HEK293 (cell line): Measurements from ENCODE around the gene SYCP3.

Source experiments
- CTCF ChIA-PET: fragments of 350-600 bp; formaldehyde crosslinking; extraction: SDS; loops from one replicate; lab custom pipeline; 2021; ENCODE audit warnings: antibody characterized with exemption; lab: Yijun Ruan, JAX
- POLR2A ChIA-PET: fragments of 300-600 bp; formaldehyde crosslinking; extraction: SDS; loops from one replicate; lab custom pipeline; 2020; ENCODE audit warnings: antibody characterized with exemption, inconsistent platforms; lab: Yijun Ruan, JAX
- H3K27ac ChIP-seq: fragments of 200-500 bp; sonication (Bioruptor generic); 2 replicates; pipeline ENCODE4 v1.5.1; 2014; ENCODE audit warnings: low read depth, low read length, control low read depth, inconsistent platforms; ENCODE audit errors: extremely low read depth
- H3K36me3 ChIP-seq, 2 experiments: fragments of 200-500 bp in 1 of 2; sonication (Bioruptor generic) in 1 of 2; 1 replicate in 1 of 2; 2 replicates in 1 of 2; pipeline ENCODE4 v1.5.1; 2014 to 2017; ENCODE audit warnings: inconsistent platforms in 2 of 2, low read length in 2 of 2; ENCODE audit not compliant: control insufficient read depth in 2 of 2, insufficient read depth in 1 of 2
- H3K4me1 ChIP-seq: fragments of 200-500 bp; sonication (Bioruptor generic); 2 replicates; pipeline ENCODE4 v1.5.1; 2014; ENCODE audit warnings: mild to moderate bottlenecking, low read length, inconsistent platforms; ENCODE audit not compliant: control insufficient read depth, insufficient read depth
- H3K4me3 ChIP-seq: 2 replicates; pipeline ENCODE4 v1.5.1; 2011; ENCODE audit warnings: low read depth, mild to moderate bottlenecking, control low read depth, low read length, moderate library complexity
- H3K9me3 ChIP-seq: fragments of 200-500 bp; sonication (Bioruptor generic); 2 replicates; pipeline ENCODE4 v1.5.1; 2014; ENCODE audit warnings: low read depth, low read length, inconsistent platforms; ENCODE audit not compliant: control insufficient read depth, insufficient read depth
- CTCF ChIP-seq: fragments of 450-650 bp; formaldehyde crosslinking; IDR thresholded peaks from 2 replicates; pipeline ENCODE4 v1.5.1; 2016; ENCODE audit warnings: missing biosample characterization, missing genetic modification characterization
- FEZF1 ChIP-seq: fragments of 450-650 bp; formaldehyde crosslinking; IDR thresholded peaks from 2 replicates; pipeline ENCODE4 v1.5.1; 2016; ENCODE audit warnings: missing biosample characterization, missing genetic modification characterization
- HIC1 ChIP-seq: fragments of 450-650 bp; formaldehyde crosslinking; IDR thresholded peaks from 2 replicates; pipeline ENCODE4 v1.5.1; 2016; ENCODE audit warnings: missing biosample characterization, missing genetic modification characterization
- IKZF3 ChIP-seq: fragments of 450-650 bp; IDR thresholded peaks from 2 replicates; pipeline ENCODE4 v1.5.0; 2018; ENCODE audit warnings: missing biosample characterization, mild to moderate bottlenecking, missing genetic modification characterization, moderate library complexity
- KLF1 ChIP-seq: fragments of 450-650 bp; formaldehyde crosslinking; IDR thresholded peaks from 2 replicates; pipeline ENCODE4 v1.5.1; 2016; ENCODE audit warnings: missing biosample characterization, missing genetic modification characterization
- PRDM10 ChIP-seq: fragments of 450-650 bp; formaldehyde crosslinking; IDR thresholded peaks from 2 replicates; pipeline ENCODE4 v1.5.1; 2016; ENCODE audit warnings: missing biosample characterization, missing genetic modification characterization
- PRDM4 ChIP-seq: fragments of 450-650 bp; formaldehyde crosslinking; IDR thresholded peaks from 2 replicates; pipeline ENCODE4 v1.5.1; 2017; ENCODE audit warnings: missing biosample characterization, missing genetic modification characterization
- SCRT2 ChIP-seq: fragments of 450-650 bp; formaldehyde crosslinking; IDR thresholded peaks from 2 replicates; pipeline ENCODE4 v1.5.1; 2016; ENCODE audit warnings: missing biosample characterization, missing genetic modification characterization
- ZBTB17 ChIP-seq: fragments of 450-650 bp; formaldehyde crosslinking; IDR thresholded peaks from 2 replicates; pipeline ENCODE4 v1.5.1; 2016; ENCODE audit warnings: missing biosample characterization, missing genetic modification characterization
- ZBTB20 ChIP-seq: fragments of 450-650 bp; formaldehyde crosslinking; IDR thresholded peaks from 2 replicates; pipeline ENCODE4 v1.5.1; 2016; ENCODE audit warnings: missing biosample characterization, missing genetic modification characterization
- ZBTB26 ChIP-seq: fragments of 450-650 bp; formaldehyde crosslinking; optimal IDR thresholded peaks from 2 replicates; pipeline ENCODE3; 2016; ENCODE audit warnings: missing biosample characterization, mild to moderate bottlenecking, missing genetic modification characterization
- ZBTB8A ChIP-seq: fragments of 450-650 bp; formaldehyde crosslinking; IDR thresholded peaks from 2 replicates; pipeline ENCODE4 v1.5.1; 2016; ENCODE audit warnings: missing biosample characterization, missing genetic modification characterization
- ZNF544 ChIP-seq: fragments of 450-650 bp; formaldehyde crosslinking; IDR thresholded peaks from 2 replicates; pipeline ENCODE4 v1.5.0; 2017; ENCODE audit warnings: missing biosample characterization, missing genetic modification characterization
- ZNF658 ChIP-seq: fragments of 450-650 bp; formaldehyde crosslinking; IDR thresholded peaks from 2 replicates; pipeline ENCODE4; 2016; ENCODE audit warnings: missing biosample characterization, missing genetic modification characterization
- ZXDB ChIP-seq: fragments of 450-650 bp; formaldehyde crosslinking; IDR thresholded peaks from 2 replicates; pipeline ENCODE4 v1.5.1; 2016; ENCODE audit warnings: missing biosample characterization, missing genetic modification characterization

Gene SYCP3

GRCh38 chr12:101698800-101699347, 40.4 kb downstream of the SYCP3 start:
- POLR2A ChIA-PET = interaction anchor here (0.9 kb wide), 1 partner anchor 8 kb away, joined by 3 read pairs; no protein-coding TSS in a partner anchor
- Histone ChIP-seq H3K9me3 (no peaks in the 10 kb centered on the region), H3K27ac (no peak overlapping the region; the same call in 1 of the 2 replicates), H3K36me3 (no peaks in the 10 kb centered on the region), H3K4me1 (peaks cover 8% of the 10 kb centered on the region), H3K4me3 (peak overlapping the region; percentile 69)
- TF ChIP-seq ZNF658 (tag by site-specific recombination) (no peak), ZNF544 (tag by site-specific recombination) (no peak), CTCF (peak; percentile 37; the same call in 1 of the 2 replicates), SCRT2 (tag by site-specific recombination) (no peak), ZBTB20 (tag by site-specific recombination) (peak; percentile 65; the same call in 1 of the 2 replicates), PRDM10 (tag by site-specific recombination) (peak; percentile 26; the same call in 1 of the 2 replicates), FEZF1 (tag by site-specific recombination) (no peak), ZBTB17 (peak; percentile 90)
- CTCF ChIA-PET = interaction anchor here (0.6 to 1.2 kb wide), 4 partner anchors 14 to 131 kb away, joined by 3 to 5 read pairs (median 4); no protein-coding TSS in a partner anchor

- H3K9me3 ChIP-seq = no peaks in the 10 kb centered on the region
- ChIA-PET POLR2A (interaction anchor here (0.9 kb wide), 1 partner anchor 9 kb away, joined by 3 read pairs; no protein-coding TSS in a partner anchor), CTCF (interaction anchor here (0.6 to 1.2 kb wide), 6 partner anchors 14 to 132 kb away, joined by 3 to 5 read pairs (median 3); no protein-coding TSS in a partner anchor)
- H3K36me3 ChIP-seq = no peaks in the 10 kb centered on the region
- peak overlapping the region; percentile 69 for H3K4me3 ChIP-seq
- peak overlapping the region; percentile 90 for H3K27ac ChIP-seq
- peaks cover 8% of the 10 kb centered on the region for H3K4me1 ChIP-seq
- 0 out of 2 replicates have a peak, but pooled peaks have one; percentile 7 for TF ChIP-seq ZXDB
- peak; percentile 66 for TF ChIP-seq ZBTB26
- no peak for TF ChIP-seq ZNF658 (tag by site-specific recombination)
- TF ChIP-seq ZBTB20 (tag by site-specific recombination) = peak; percentile 86
- TF ChIP-seq ZBTB8A (tag by site-specific recombination) = 0 out of 2 replicates have a peak, but pooled peaks have one; percentile 20
- TF ChIP-seq PRDM4 (tag by site-specific recombination) = peak; percentile 71
- TF ChIP-seq KLF1 = peak; percentile 64
- no peak for TF ChIP-seq PRDM10 (tag by site-specific recombination)
- TF ChIP-seq IKZF3 = 0 out of 2 replicates have a peak, but pooled peaks have one; percentile 30
- TF ChIP-seq HIC1 = 0 out of 2 replicates have a peak, but pooled peaks have one; percentile 22
Observed at GRCh38 chr12:101697930-101698799, 41.1 kb downstream of the SYCP3 start.
